Activated T-helper 1 cell treated with Interleukin-2 at 50 U/mL for 16 hours (primary cell): ENCODE data around the gene FBXL7.

Experiments used
- DNase-seq: peaks from one replicate; pipeline ENCODE4 v3.0.0-alpha.2; 2020; ENCODE audit warnings: low read depth

Gene FBXL7

GRCh38 chr5:15502208-15502607 is 2.2 kb downstream of the FBXL7 start:
- DNase-seq, result no peak

- no peak for DNase-seq
These were observed 6.2 kb downstream of the FBXL7 start for GRCh38 chr5:15506146-15506545.

- no peak for DNase-seq
These were observed 6.9 kb downstream of the FBXL7 start for GRCh38 chr5:15506897-15507296.

- DNase-seq, result no peak
These were observed 10.1 kb downstream of the FBXL7 start for GRCh38 chr5:15510092-15510491.

- DNase-seq, result no peak
These were observed 10.9 kb downstream of the FBXL7 start for GRCh38 chr5:15510831-15511230.

- DNase-seq, result no peak
These were observed 13.5 kb downstream of the FBXL7 start for GRCh38 chr5:15513431-15513830.

- DNase-seq, result no peak
These were observed 13.9 kb downstream of the FBXL7 start for GRCh38 chr5:15513911-15514310.

- DNase-seq, result no peak
These were observed 15.2 kb downstream of the FBXL7 start for GRCh38 chr5:15515229-15515628.

GRCh38 chr5:15516486-15516885 is 16.5 kb downstream of the FBXL7 start:
- DNase-seq, result no peak

- DNase-seq, result no peak
These were observed 18.8 kb downstream of the FBXL7 start for GRCh38 chr5:15518786-15519185.

GRCh38 chr5:15520856-15521255 is 20.9 kb downstream of the FBXL7 start:
- no peak for DNase-seq

GRCh38 chr5:15521381-15522186 is 21.6 kb downstream of the FBXL7 start:
- no peak for DNase-seq

- no peak for DNase-seq
These were observed 22.2 kb downstream of the FBXL7 start for GRCh38 chr5:15522187-15522520.

- no peak for DNase-seq
These were observed 24.7 kb downstream of the FBXL7 start for GRCh38 chr5:15524712-15525111.

GRCh38 chr5:15525703-15526275 is 25.8 kb downstream of the FBXL7 start:
- DNase-seq, result no peak

GRCh38 chr5:15526413-15526812 is 26.4 kb downstream of the FBXL7 start:
- no peak for DNase-seq

GRCh38 chr5:15528476-15528875 is 28.5 kb downstream of the FBXL7 start:
- no peak for DNase-seq

GRCh38 chr5:15529013-15529412 is 29.0 kb downstream of the FBXL7 start:
- no peak for DNase-seq

GRCh38 chr5:15529821-15530220 is 29.8 kb downstream of the FBXL7 start:
- DNase-seq, result no peak

- DNase-seq, result no peak
These were observed 33.3 kb downstream of the FBXL7 start for GRCh38 chr5:15533129-15533893.

GRCh38 chr5:15535938-15536337 is 36.0 kb downstream of the FBXL7 start:
- DNase-seq, result no peak

GRCh38 chr5:15538516-15538915 is 38.5 kb downstream of the FBXL7 start:
- no peak for DNase-seq

- DNase-seq, result no peak
These were observed 40.0 kb downstream of the FBXL7 start for GRCh38 chr5:15539951-15540350.
